SU-DHL-6 (cell line): ENCODE data around the gene PDGFB.

Experiments used
- CTCF ChIP-seq: fragments of 200-600 bp; sonication (generic); IDR thresholded peaks from one replicate; pipeline ENCODE4 v1.5.1; 2017; ENCODE audit warnings: antibody characterized with exemption, mild to moderate bottlenecking, low read length, moderate library complexity; ENCODE audit not compliant: insufficient read depth, poor library complexity, severe bottlenecking
- EZH2phosphoT487 ChIP-seq: fragments of 200-600 bp; sonication (generic), shearing (Covaris generic); conservative IDR thresholded peaks from 2 replicates; pipeline ENCODE4 v1.6.1; 2018; ENCODE audit warnings: mild to moderate bottlenecking, antibody characterized with exemption, low read length, moderate library complexity, mixed read lengths

DNA sequence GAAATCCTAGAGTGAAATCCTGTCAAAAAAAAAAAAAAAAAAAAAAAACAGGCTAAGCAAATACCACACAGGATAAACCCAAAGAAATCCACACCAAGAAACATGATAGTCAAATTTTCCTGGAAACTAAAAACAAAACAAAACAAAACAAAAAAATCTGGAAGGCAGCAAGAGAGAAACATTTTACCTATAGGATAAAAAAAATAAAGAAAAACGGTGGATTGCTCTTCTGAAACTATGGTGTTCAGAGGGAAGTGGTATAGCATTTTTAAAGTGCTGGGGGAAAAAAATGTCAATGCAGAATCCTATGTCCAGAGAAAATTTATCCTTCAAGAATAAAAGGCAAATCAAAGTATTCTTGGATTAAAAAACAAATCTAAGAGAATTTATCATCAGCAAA lies 50.7 kb downstream of the PDGFB start:
- no peak for TF ChIP-seq CTCF
- TF ChIP-seq EZH2phosphoT487 = no peak
